Liver (tissue), 9 donors: ENCODE results near the gene ECM2. TPM values are rescaled to one million over a fixed set of nuclear protein-coding genes. Genes with fewer than 3 reads are reported as not detected.

Experiments
- DNase-seq: peaks from one replicate; pipeline ENCODE4 v3.0.0-alpha.2; 2017; ENCODE audit warnings: low spot score
- H3K27ac ChIP-seq, 2 donors: one replicate each; pipeline ENCODE4 v1.7.0; 2013; ENCODE audit warnings: inconsistent platforms in 2 of 2, low read length in 2 of 2, control low read depth in 1 of 2, low read depth in 1 of 2, mild to moderate bottlenecking in 1 of 2
- H3K27me3 ChIP-seq, 4 donors: one replicate each; pipeline versions ENCODE4 v1.6.1 to v1.7.0; 2013; ENCODE audit warnings: low read length in 3 of 4, inconsistent platforms in 1 of 4, mild to moderate bottlenecking in 1 of 4, moderate library complexity in 1 of 4; ENCODE audit not compliant: control insufficient read depth in 4 of 4, insufficient read depth in 4 of 4
- H3K36me3 ChIP-seq, 4 donors: one replicate each; pipeline versions ENCODE4 v1.6.1 to v1.7.0; 2013; ENCODE audit warnings: low read length in 3 of 4, mild to moderate bottlenecking in 3 of 4, low read depth in 1 of 4, moderate library complexity in 1 of 4; ENCODE audit not compliant: control insufficient read depth in 4 of 4, insufficient read depth in 3 of 4
- H3K4me1 ChIP-seq, 4 donors: one replicate each; pipeline versions ENCODE4 v1.6.1 to v1.7.0; 2013; ENCODE audit warnings: low read length in 3 of 4, mild to moderate bottlenecking in 3 of 4, moderate library complexity in 1 of 4; ENCODE audit not compliant: control insufficient read depth in 4 of 4, insufficient read depth in 4 of 4
- H3K4me3 ChIP-seq, 3 donors: one replicate each; pipeline versions ENCODE4 v1.6.1 to v1.7.0; 2013; ENCODE audit warnings: low read length in 3 of 3, control low read depth in 1 of 3, low read depth in 1 of 3, mild to moderate bottlenecking in 1 of 3
- H3K9ac ChIP-seq, 2 donors: one replicate each; pipeline ENCODE4 v1.7.0; 2013; ENCODE audit warnings: low read length in 2 of 2, mild to moderate bottlenecking in 2 of 2, moderate library complexity in 2 of 2, control low read depth in 1 of 2, low read depth in 1 of 2
- H3K9me3 ChIP-seq, 4 donors: one replicate each; pipeline versions ENCODE4 v1.6.1 to v1.7.0; 2013; ENCODE audit warnings: low read length in 3 of 4; ENCODE audit not compliant: control insufficient read depth in 4 of 4
- EGR1 ChIP-seq, 2 donors: IDR thresholded peaks; 2 replicates each; pipeline ENCODE4 v1.6.1; 2016 to 2018; ENCODE audit warnings: antibody characterized with exemption in 2 of 2, low read depth in 2 of 2
- FOXA1 ChIP-seq: IDR thresholded peaks from 2 replicates; pipeline ENCODE4 v1.6.1; 2016; ENCODE audit warnings: antibody characterized with exemption
- GABPA ChIP-seq, 2 donors: IDR thresholded peaks in 1 of 2; conservative IDR thresholded peaks in 1 of 2; 2 replicates each; pipeline ENCODE4 v1.6.1; 2016; ENCODE audit warnings: antibody characterized with exemption in 2 of 2, mild to moderate bottlenecking in 1 of 2, moderate library complexity in 1 of 2
- HNF4A ChIP-seq, 2 donors: conservative IDR thresholded peaks; 2 replicates each; pipeline ENCODE4 v1.6.1; 2016; ENCODE audit warnings: antibody characterized with exemption in 2 of 2, mild to moderate bottlenecking in 2 of 2
- HNF4G ChIP-seq: IDR thresholded peaks from 2 replicates; pipeline ENCODE4 v1.6.1; 2016; ENCODE audit warnings: antibody characterized with exemption
- JUND ChIP-seq, 2 donors: IDR thresholded peaks; 2 replicates each; pipeline ENCODE4 v1.6.1; 2016; ENCODE audit warnings: antibody characterized with exemption in 2 of 2
- NR2F2 ChIP-seq: IDR thresholded peaks from 2 replicates; pipeline ENCODE4 v1.6.1; 2016; ENCODE audit warnings: antibody characterized with exemption
- RAD21 ChIP-seq, 2 donors: IDR thresholded peaks; 2 replicates each; pipeline ENCODE4 v1.6.1; 2016; ENCODE audit warnings: antibody characterized with exemption in 2 of 2, mild to moderate bottlenecking in 2 of 2
- REST ChIP-seq: IDR thresholded peaks from 2 replicates; pipeline ENCODE4 v1.6.1; 2016; ENCODE audit warnings: antibody characterized with exemption, mild to moderate bottlenecking
- RXRA ChIP-seq, 2 donors: IDR thresholded peaks; 2 replicates each; pipeline ENCODE4 v1.6.1; 2017 to 2018; ENCODE audit warnings: antibody characterized with exemption in 2 of 2, mild to moderate bottlenecking in 1 of 2
- SP1 ChIP-seq: IDR thresholded peaks from 2 replicates; pipeline ENCODE4 v1.6.1; 2018; ENCODE audit warnings: antibody characterized with exemption, mild to moderate bottlenecking
- TAF1 ChIP-seq: conservative IDR thresholded peaks from 2 replicates; pipeline ENCODE4 v1.6.1; 2016; ENCODE audit warnings: antibody characterized with exemption, mild to moderate bottlenecking
- YY1 ChIP-seq: IDR thresholded peaks from 2 replicates; pipeline ENCODE4 v1.6.1; 2016; ENCODE audit warnings: antibody characterized with exemption, mild to moderate bottlenecking
- WGBS: extraction: QIAGEN DNeasy Blood & Tissue Kit; methylation state at CpG from one replicate; pipeline ENCODE4 v1.1.7; 2013; 5-methylcytosine and 5-hydroxymethylcytosine counted together
- polyA plus RNA-seq, 2 donors: library from polyadenylated mRNA; stranded (reverse) in 1 of 2; unstranded in 1 of 2; fragments of 200-250 nt in 1 of 2; fragments of >200 nt in 1 of 2; fragmentation: Nextera tagmentation in 1 of 2; extraction: Ambion mirVana in 1 of 2; gene quantifications; one replicate each; pipeline versions ENCODE4 v1.2.1 to v1.2.3, GENCODE V29; 2013 to 2015
- total RNA-seq, 2 donors: library from RNA; depleted of rRNA; stranded (reverse); fragments of >200 nt; gene quantifications; one replicate each; pipeline ENCODE4 v1.2.3, GENCODE V29; 2014
- TF ChIP-seq, protein P1 (sequence below): IDR thresholded peaks from 2 replicates; pipeline ENCODE4 v1.6.1; 2016; ENCODE audit warnings: antibody characterized with exemption
- TF ChIP-seq, protein P2 (sequence below): IDR thresholded peaks from 2 replicates; pipeline ENCODE4 v1.6.1; 2016; ENCODE audit warnings: antibody characterized with exemption
- TF ChIP-seq, protein P3 (sequence below): fragments of 150-350 bp; IDR thresholded peaks from 2 replicates; pipeline ENCODE4 v1.5.1; 2017; ENCODE audit warnings: improper control_type of control experiment, low read depth, low read length; ENCODE audit not compliant: missing input control
- donor health status: healthy.
- donor health status: healthy.
- donor health status: healthy.
- donor health status: healthy.
- donor health status: healthy.

ECM2 gene
- total and polyA plus RNA-seq, 4 donors = 11.6 to 42.0 (median 15.3) TPM

DNA sequence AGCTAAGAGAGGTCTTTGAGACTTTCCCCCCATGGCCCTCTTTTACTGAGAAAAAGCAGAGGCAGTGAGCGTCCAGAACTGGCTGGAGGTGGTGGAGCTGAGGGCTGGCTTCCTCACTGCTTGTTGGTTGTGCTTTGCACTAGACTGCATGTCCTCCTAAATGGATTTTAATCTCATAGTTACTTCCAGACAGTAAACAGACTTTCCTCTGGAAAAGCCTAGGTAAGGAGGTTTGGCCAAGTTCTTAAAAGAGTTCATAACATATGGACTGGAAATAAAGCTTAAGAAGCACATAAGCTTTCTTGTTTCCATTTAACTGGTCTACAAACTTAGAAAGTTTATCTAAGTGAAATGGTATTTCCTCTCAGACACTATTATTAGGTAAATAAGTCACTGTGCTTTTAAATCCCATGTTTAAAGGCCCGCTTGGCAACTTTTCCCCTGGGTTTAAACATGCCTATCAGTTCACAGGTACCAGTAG lies 55.5 kb downstream of the ECM2 start:
- WGBS = 81% methylated on average over 2 of the region's 2 CpGs
- no peak overlapping the region for H3K4me3 ChIP-seq
- H3K27me3 ChIP-seq = no peaks in the 10 kb centered on the region
- TF ChIP-seq JUND (IDR thresholded peaks at IDR 0.05) (no peak), YY1 (no peak), GABPA (IDR thresholded peaks at IDR 0.05 in 1 of 2, conservative IDR thresholded peaks at IDR 0.05 in 1 of 2) (no peak), TAF1 (no peak), NR2F2 (no peak), HNF4A (conservative IDR thresholded peaks at IDR 0.05) (no peak), EGR1 (IDR thresholded peaks at IDR 0.05; ENCODE audit: low read depth in 2 of 2) (no peak), RXRA (IDR thresholded peaks at IDR 0.05) (no peak), SP1 (no peak), REST (no peak)
- TF ChIP-seq, protein P1, sequence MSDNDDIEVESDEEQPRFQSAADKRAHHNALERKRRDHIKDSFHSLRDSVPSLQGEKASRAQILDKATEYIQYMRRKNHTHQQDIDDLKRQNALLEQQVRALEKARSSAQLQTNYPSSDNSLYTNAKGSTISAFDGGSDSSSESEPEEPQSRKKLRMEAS = no peak
- TF ChIP-seq, protein P2, sequence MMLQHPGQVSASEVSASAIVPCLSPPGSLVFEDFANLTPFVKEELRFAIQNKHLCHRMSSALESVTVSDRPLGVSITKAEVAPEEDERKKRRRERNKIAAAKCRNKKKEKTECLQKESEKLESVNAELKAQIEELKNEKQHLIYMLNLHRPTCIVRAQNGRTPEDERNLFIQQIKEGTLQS = no peak
- no peaks in the 10 kb centered on the region for H3K36me3 ChIP-seq
- no peaks in the 10 kb centered on the region for H3K9me3 ChIP-seq
- H3K27ac ChIP-seq = peak overlapping the region in 1 of 2 donors; percentile 17
- no peak for DNase-seq
- H3K4me1 ChIP-seq = no peaks in the 10 kb centered on the region
- H3K9ac ChIP-seq = no peak overlapping the region

- TF ChIP-seq RAD21 (IDR thresholded peaks at IDR 0.05) = no peak
- TF ChIP-seq SP1 = no peak
- no peak for TF ChIP-seq FOXA1
- TF ChIP-seq, protein P2 = no peak
- no peak for TF ChIP-seq NR2F2
- no peak for TF ChIP-seq EGR1 (IDR thresholded peaks at IDR 0.05; ENCODE audit: low read depth in 2 of 2)
- TF ChIP-seq HNF4G = no peak
- no peak for TF ChIP-seq RXRA (IDR thresholded peaks at IDR 0.05)
- TF ChIP-seq, protein P3, sequence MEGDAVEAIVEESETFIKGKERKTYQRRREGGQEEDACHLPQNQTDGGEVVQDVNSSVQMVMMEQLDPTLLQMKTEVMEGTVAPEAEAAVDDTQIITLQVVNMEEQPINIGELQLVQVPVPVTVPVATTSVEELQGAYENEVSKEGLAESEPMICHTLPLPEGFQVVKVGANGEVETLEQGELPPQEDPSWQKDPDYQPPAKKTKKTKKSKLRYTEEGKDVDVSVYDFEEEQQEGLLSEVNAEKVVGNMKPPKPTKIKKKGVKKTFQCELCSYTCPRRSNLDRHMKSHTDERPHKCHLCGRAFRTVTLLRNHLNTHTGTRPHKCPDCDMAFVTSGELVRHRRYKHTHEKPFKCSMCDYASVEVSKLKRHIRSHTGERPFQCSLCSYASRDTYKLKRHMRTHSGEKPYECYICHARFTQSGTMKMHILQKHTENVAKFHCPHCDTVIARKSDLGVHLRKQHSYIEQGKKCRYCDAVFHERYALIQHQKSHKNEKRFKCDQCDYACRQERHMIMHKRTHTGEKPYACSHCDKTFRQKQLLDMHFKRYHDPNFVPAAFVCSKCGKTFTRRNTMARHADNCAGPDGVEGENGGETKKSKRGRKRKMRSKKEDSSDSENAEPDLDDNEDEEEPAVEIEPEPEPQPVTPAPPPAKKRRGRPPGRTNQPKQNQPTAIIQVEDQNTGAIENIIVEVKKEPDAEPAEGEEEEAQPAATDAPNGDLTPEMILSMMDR = no peak
- Histone ChIP-seq H3K27me3 (no peaks in the 10 kb centered on the region), H3K9me3 (no peaks in the 10 kb centered on the region), H3K27ac (peak overlapping the region in 1 of 2 donors; percentile 32), H3K4me3 (no peak overlapping the region), H3K9ac (no peak overlapping the region), H3K36me3 (no peaks in the 10 kb centered on the region), H3K4me1 (no peaks in the 10 kb centered on the region)
- DNase-seq = no peak
Measured at GRCh38 chr9:92479346-92479745, 56.4 kb downstream of the ECM2 start.
